WTC11 (cell line): ENCODE measurements around the gene ZNF718. TPM values are rescaled to one million over a fixed set of nuclear protein-coding genes. Genes with fewer than 3 reads are reported as not detected.

Source experiments
- ATAC-seq: fragments of 200-7000 bp; cut with Tn5 transposase; 2 replicates; pipeline ENCODE4 v1.10.0; 2021; ENCODE audit warnings: mild to moderate bottlenecking, moderate library complexity
- CTCF ChIA-PET: fragments of 300-600 bp; sonication (Branson Sonifier 250); formaldehyde crosslinking; loops from one replicate; lab custom pipeline; 2021; ENCODE audit warnings: antibody characterized with exemption; lab: Charles Lee
- POLR2A ChIA-PET: fragments of 350-600 bp; sonication (Branson Sonifier 250); formaldehyde crosslinking; loops from one replicate; lab custom pipeline; 2021; ENCODE audit warnings: antibody characterized with exemption; lab: Charles Lee
- DNase-seq: peaks from one replicate; pipeline ENCODE4 v3.0.0; 2021; ENCODE audit warnings: low spot score
- H3K27ac Mint-ChIP-seq: 2 replicates; pipeline ENCODE4 v1.8.0; 2021; ENCODE audit warnings: mixed read lengths
- H3K27me3 Mint-ChIP-seq: 2 replicates; pipeline ENCODE4 v1.8.0; 2021; ENCODE audit warnings: low read depth, mild to moderate bottlenecking, moderate library complexity, mixed read lengths
- H3K36me3 Mint-ChIP-seq: 2 replicates; pipeline ENCODE4 v1.8.0; 2021; ENCODE audit warnings: mixed read lengths
- H3K4me1 Mint-ChIP-seq: 2 replicates; pipeline ENCODE4 v1.8.0; 2022; ENCODE audit warnings: mixed read lengths
- H3K4me3 Mint-ChIP-seq: 2 replicates; pipeline ENCODE4 v1.8.0; 2021; ENCODE audit warnings: mild to moderate bottlenecking, moderate library complexity, mixed read lengths
- H3K9me3 Mint-ChIP-seq: 2 replicates; pipeline ENCODE4 v1.8.0; 2021; ENCODE audit warnings: mixed read lengths
- CBFB ChIP-seq: sonication (generic); formaldehyde crosslinking; IDR thresholded peaks from 2 replicates; pipeline ENCODE4 v1.8.1; 2022; ENCODE audit warnings: mild to moderate bottlenecking, low read depth, missing genetic modification reagents
- CREM ChIP-seq: sonication (generic); formaldehyde crosslinking; IDR thresholded peaks from 2 replicates; pipeline ENCODE4 v1.8.1; 2022; ENCODE audit warnings: mild to moderate bottlenecking, missing genetic modification reagents, moderate library complexity
- EMX1 ChIP-seq: fragments of 250-450 bp; sonication (Bioruptor Pico); IDR thresholded peaks from 2 replicates; pipeline ENCODE4 v1.8.0; 2021; ENCODE audit warnings: mild to moderate bottlenecking
- FOXP1 ChIP-seq: sonication (generic); formaldehyde crosslinking; IDR thresholded peaks from 2 replicates; pipeline ENCODE4 v1.8.0; 2022; ENCODE audit warnings: missing genetic modification reagents, mild to moderate bottlenecking, moderate library complexity, borderline replicate concordance
- GABPB1 ChIP-seq: sonication (generic); formaldehyde crosslinking; IDR thresholded peaks from 2 replicates; pipeline ENCODE4 v1.8.1; 2023; ENCODE audit warnings: mild to moderate bottlenecking, missing genetic modification reagents
- MAX ChIP-seq: sonication (generic); formaldehyde crosslinking; IDR thresholded peaks from 2 replicates; pipeline ENCODE4 v1.8.0; 2022; ENCODE audit warnings: mild to moderate bottlenecking, missing genetic modification reagents
- MLX ChIP-seq: sonication (generic); formaldehyde crosslinking; IDR thresholded peaks from 2 replicates; pipeline ENCODE4 v1.8.1; 2023; ENCODE audit warnings: mild to moderate bottlenecking, missing genetic modification reagents, moderate library complexity
- NFYB ChIP-seq: sonication (generic); formaldehyde crosslinking; conservative IDR thresholded peaks from 2 replicates; pipeline ENCODE4 v1.8.0; 2022; ENCODE audit warnings: low read depth, missing genetic modification reagents
- OVOL2 ChIP-seq: fragments of 250-450 bp; sonication (Bioruptor Pico); IDR thresholded peaks from 2 replicates; pipeline ENCODE4 v1.9.0; 2021; ENCODE audit warnings: mild to moderate bottlenecking, borderline replicate concordance
- PRRX2 ChIP-seq: fragments of 250-450 bp; sonication (Bioruptor Pico); IDR thresholded peaks from 2 replicates; pipeline ENCODE4 v1.8.0; 2021; ENCODE audit warnings: mild to moderate bottlenecking
- RORB ChIP-seq: fragments of 250-450 bp; sonication (Bioruptor Pico); IDR thresholded peaks from 2 replicates; pipeline ENCODE4 v1.9.0; 2021; ENCODE audit warnings: mild to moderate bottlenecking
- SMAD4 ChIP-seq: sonication (generic); formaldehyde crosslinking; IDR thresholded peaks from 2 replicates; pipeline ENCODE4 v1.8.0; 2022; ENCODE audit warnings: mild to moderate bottlenecking, missing genetic modification reagents
- USF1 ChIP-seq: sonication (generic); formaldehyde crosslinking; IDR thresholded peaks from 2 replicates; pipeline ENCODE4 v1.8.0; 2022; ENCODE audit warnings: mild to moderate bottlenecking, missing genetic modification reagents
- USF2 ChIP-seq: sonication (generic); formaldehyde crosslinking; IDR thresholded peaks from 2 replicates; pipeline ENCODE4 v1.8.1; 2023; ENCODE audit warnings: mild to moderate bottlenecking, missing genetic modification reagents, moderate library complexity
- ZBTB21 ChIP-seq: sonication (generic); formaldehyde crosslinking; IDR thresholded peaks from 2 replicates; pipeline ENCODE4 v1.8.1; 2023; ENCODE audit warnings: mild to moderate bottlenecking, missing genetic modification reagents, borderline replicate concordance
- ZNF281 ChIP-seq: sonication (generic); formaldehyde crosslinking; IDR thresholded peaks from 2 replicates; pipeline ENCODE4 v1.8.0; 2023; ENCODE audit warnings: mild to moderate bottlenecking, missing genetic modification reagents
- ZNF396 ChIP-seq: fragments of 250-450 bp; sonication (Bioruptor Pico); IDR thresholded peaks from 2 replicates; pipeline ENCODE4 v1.8.0; 2021; ENCODE audit warnings: mild to moderate bottlenecking, moderate library complexity, borderline replicate concordance
- ZNF416 ChIP-seq: fragments of 250-450 bp; sonication (Bioruptor Pico); IDR thresholded peaks from 2 replicates; pipeline ENCODE4 v1.9.0; 2021; ENCODE audit warnings: mild to moderate bottlenecking, inconsistent platforms
- ZNF512 ChIP-seq: sonication (generic); formaldehyde crosslinking; IDR thresholded peaks from 2 replicates; pipeline ENCODE4 v1.8.1; 2022; ENCODE audit warnings: missing genetic modification reagents, borderline replicate concordance
- total RNA-seq: library from RNA; stranded (reverse); gene quantifications from 3 replicates; pipeline ENCODE4 v1.2.3, GENCODE V29; 2021

ZNF718 gene
- total RNA-seq, 1 experiment from 2014 or later = 12.5 TPM

- no peak for TF ChIP-seq FOXP1 (CRISPR knock-in tag)
Measured at GRCh38 chr4:112771-113170, 11.5 kb upstream of the ZNF718 start (continued).

GRCh38 chr4:113732-114131 lies 10.6 kb upstream of the ZNF718 start:
- Mint-ChIP-seq H3K4me3 (no peak overlapping the region), H3K4me1 (no peaks in the 10 kb centered on the region), H3K27ac (no peak overlapping the region)
- no peak for ATAC-seq
- POLR2A ChIA-PET = no interaction called here
- CTCF ChIA-PET = no interaction called here
- TF ChIP-seq MAX (CRISPR knock-in tag) (no peak), OVOL2 (CRISPR knock-in tag) (no peak)
- TF ChIP-seq, all 79 proteins: peak for 0
- no peaks in the 10 kb centered on the region for H3K36me3 Mint-ChIP-seq
- peaks cover 70% of the 10 kb centered on the region for H3K27me3 Mint-ChIP-seq
- no peaks in the 10 kb centered on the region for H3K9me3 Mint-ChIP-seq
- DNase-seq = no peak

- H3K27me3 Mint-ChIP-seq = peaks cover 70% of the 10 kb centered on the region
- ChIA-PET POLR2A (no interaction called here), CTCF (no interaction called here)
- H3K4me1 Mint-ChIP-seq = no peaks in the 10 kb centered on the region
- no peaks in the 10 kb centered on the region for H3K9me3 Mint-ChIP-seq
- no peak overlapping the region for H3K4me3 Mint-ChIP-seq
- no peak for ATAC-seq
- TF ChIP-seq RORB (CRISPR knock-in tag) (no peak), CBFB (no peak)
- no peak overlapping the region for H3K27ac Mint-ChIP-seq
- no peaks in the 10 kb centered on the region for H3K36me3 Mint-ChIP-seq
- DNase-seq = no peak
Measured at GRCh38 chr4:114149-114548, 10.2 kb upstream of the ZNF718 start.

GRCh38 chr4:116499-116898 lies 7.8 kb upstream of the ZNF718 start:
- ChIA-PET CTCF (no interaction called here), POLR2A (no interaction called here)
- ATAC-seq (no peak), DNase-seq (no peak)
- Mint-ChIP-seq H3K27ac (no peak overlapping the region), H3K36me3 (no peaks in the 10 kb centered on the region), H3K4me1 (no peaks in the 10 kb centered on the region), H3K9me3 (no peaks in the 10 kb centered on the region), H3K4me3 (no peak overlapping the region), H3K27me3 (peaks cover 60% of the 10 kb centered on the region)
- no peak for TF ChIP-seq ZNF512
- no peak for TF ChIP-seq SMAD4 (CRISPR knock-in tag)
- TF ChIP-seq EMX1 (CRISPR knock-in tag) = no peak
- TF ChIP-seq GABPB1 (CRISPR knock-in tag) = no peak
- no peak for TF ChIP-seq CBFB
- no peak for TF ChIP-seq MLX (CRISPR knock-in tag)
- TF ChIP-seq PRRX2 (CRISPR knock-in tag) = no peak
- no peak for TF ChIP-seq ZBTB21 (CRISPR knock-in tag)
- TF ChIP-seq USF1 (CRISPR knock-in tag) = no peak
- TF ChIP-seq NFYB (CRISPR knock-in tag) = no peak
- no peak for TF ChIP-seq ZNF281 (CRISPR knock-in tag)
- no peak for TF ChIP-seq ZNF396 (CRISPR knock-in tag)
- no peak for TF ChIP-seq CREM
- TF ChIP-seq USF2 (CRISPR knock-in tag) = no peak
- no peak for TF ChIP-seq ZNF416 (CRISPR knock-in tag)
